ENCODE measurements around the gene ZFX.
A peak's percentile ranks its signal among the peaks of the same experiment; 100 is the strongest.
"Not testable (repeated sequence)": the region's sequence is repeated elsewhere in the genome, so short reads cannot be mapped to it uniquely, and the experiment has no call there.

The ZFX gene

DNA sequence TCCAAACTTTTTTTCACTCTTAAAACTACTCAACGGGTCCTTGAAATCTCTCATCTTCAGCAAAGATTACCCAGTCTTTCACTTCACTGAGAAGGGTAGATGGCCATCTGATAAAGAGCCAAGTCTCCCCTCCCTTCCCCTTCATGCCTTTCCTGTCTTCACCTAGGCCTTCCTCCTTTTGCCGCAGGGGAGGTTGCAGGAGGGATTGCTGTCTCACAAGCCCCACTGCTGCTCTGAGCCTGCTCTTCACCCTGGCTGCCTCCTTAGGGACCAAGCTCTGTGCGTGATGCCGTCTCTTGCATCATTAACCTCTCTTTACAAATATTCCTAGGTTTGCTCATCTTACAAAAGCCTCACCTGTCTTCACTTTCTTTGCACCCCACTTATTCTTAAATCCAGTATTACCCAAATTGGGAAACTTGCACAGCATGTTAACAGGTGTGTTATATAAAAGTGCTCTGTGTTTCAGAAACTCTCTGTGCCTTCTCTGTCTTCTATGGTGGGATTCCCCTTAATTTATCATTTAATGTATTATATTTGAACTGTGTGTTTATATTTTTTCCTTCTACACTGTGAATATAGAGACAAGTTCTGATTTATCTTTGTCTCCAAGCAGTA lies 3.8 kb downstream of the ZFX start:
- peak; percentile 7 for DNase-seq

DNA sequence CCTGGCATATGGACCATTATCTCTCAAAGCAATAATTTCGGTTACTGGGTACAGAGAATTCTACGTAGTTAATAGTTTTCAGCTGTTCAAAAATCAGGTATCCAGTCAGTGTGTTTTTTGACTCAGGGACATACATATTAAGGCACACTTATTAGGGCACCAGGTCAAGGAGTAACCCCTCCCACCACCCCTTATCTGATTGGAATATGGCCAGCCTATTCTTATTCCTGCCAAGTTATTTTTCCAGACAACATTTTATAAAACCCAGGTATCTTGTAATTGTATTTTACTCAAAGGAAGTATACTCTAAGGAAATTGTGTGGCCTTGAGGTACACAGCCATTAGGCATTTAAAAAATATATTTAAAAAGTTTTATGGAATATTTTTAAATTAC lies 4.3 kb downstream of the ZFX start:
- no peak for DNase-seq

DNA sequence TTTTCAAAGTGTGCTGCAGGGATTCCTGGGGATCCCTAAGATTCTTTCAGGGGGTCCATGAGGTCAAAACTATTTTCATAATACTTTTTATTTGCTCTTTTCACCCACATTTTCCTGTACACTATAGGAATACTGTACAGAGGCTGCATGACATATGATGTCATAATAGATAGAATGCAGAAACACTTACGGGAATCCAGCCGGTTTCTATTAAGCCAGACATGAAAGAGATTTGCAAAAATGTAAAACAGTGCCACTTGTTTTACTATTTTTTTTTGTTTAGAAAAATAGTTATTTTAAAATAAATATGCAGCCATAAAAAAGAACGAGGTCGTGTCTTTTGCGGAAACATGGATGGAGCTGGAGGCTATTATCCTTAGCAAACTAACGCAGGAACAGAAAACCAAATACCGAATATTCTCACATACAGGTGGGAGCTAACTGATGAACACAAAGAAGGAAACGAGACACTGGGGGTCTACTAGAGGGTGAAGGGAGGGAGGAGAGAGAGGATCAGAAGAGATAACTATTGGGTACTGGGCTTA lies 5.0 kb downstream of the ZFX start:
- DNase-seq, result no peak

DNA sequence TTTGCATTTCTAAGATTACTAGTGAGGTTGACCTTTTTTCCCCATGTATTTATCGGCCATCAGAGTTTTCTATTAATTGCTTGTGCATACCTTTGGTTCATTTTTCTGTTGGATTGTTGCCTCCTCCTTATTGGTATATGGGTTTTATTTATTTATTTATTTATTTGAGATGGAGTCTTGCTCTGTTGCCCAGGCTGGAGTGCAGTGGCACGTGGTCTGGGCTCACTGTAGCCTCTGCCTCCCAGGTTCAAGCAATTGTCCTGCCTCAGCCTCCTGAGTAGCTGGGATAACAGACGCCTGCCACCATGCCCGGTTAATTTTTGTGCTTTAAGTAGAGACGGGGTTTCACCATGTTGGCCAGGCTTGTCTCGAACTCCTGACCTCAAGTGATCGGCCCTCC lies 6.2 kb downstream of the ZFX start:
- not testable (repeated sequence) for DNase-seq

DNA sequence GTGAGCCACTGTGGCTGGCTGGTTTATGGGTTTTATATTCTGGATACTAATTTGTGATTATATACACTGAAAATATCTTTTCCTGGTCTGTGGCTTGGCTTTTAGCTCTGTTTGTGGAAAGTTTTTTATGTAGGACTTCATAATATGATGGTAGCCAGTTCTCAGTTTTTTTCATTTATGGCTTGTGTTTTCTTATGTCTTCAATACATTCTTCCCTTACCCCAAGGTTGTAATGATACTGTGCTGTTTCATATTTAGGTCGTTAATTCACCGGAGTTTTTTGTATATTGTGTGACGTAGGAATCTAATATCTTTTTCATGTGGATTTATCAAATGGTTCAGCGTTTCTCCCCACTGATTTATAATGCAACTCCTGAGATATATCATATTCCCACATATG lies 6.6 kb downstream of the ZFX start:
- no peak for DNase-seq

DNA sequence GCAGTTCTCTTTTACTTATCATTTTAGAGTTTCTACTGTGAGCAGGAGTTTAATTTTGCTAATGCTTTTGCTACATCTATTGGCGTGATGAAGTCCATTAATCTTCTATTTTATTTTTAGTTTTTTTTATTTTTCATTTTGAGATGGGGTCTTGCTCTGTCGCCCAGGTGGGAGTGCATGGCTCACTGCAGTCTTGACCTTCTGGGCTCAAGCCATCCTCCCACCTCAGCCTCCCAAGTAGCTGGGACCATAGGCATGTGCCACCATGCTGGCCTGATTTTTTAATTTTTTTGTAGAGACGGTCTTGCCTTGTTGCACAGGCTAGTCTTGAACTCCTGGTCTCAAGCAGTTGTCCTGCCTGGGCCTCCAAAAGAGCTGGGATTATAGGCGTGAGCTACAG lies 9.4 kb downstream of the ZFX start:
- no peak for DNase-seq

DNA sequence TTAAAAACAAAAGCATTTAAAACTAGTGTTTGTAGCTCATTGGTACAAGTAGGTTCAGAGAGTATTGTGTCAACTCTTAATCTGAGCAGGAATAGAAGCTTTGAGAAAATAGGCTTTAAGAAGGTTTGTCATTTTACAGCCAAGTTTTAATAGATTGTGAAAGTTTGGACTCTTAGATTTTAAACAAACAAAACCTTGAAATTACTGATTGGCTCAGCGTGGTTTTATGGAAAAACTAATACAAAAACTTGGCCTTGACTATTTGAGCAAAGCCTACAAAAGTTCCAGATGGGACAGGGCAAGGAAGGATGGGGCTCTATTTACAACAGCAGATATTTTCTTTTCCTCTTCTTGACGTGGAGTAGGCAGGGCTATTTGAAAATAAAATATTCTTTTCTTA lies 16.5 kb downstream of the ZFX start:
- DNase-seq, result no peak

DNA sequence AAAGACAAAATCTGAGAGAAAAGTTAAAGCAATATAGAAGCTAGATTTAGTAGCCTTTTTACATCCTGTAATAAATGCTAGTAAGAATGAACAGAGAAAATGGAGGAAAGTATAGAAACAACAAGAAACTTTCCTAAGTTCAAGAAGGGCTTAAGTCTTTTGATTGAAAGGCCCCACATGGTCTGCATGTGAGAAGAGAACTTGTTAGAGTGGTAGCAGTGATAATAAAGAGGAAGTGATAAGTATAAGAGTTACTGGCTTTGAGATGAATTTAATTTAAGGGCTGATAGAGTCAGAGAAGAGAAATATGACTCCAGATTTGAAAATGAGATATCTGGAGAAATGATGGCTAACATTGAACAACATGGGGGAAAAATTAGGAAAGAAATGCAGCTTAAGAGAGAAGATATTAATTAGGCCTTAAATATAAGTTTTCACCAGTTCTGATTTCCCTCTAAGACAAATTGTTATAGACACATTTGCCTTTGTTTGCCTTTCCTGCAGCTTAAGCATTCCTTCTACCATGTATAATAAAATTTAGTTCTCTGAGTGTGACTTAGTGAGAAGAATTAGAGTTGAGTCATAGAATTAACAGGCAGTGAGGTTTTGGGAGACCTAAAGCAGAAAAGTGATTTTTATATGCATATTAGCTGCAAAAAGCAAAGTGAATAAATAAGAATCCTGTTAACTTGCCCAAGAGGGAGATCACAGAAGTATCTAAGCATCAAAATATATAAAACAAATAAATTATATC lies 18.4 kb downstream of the ZFX start:
- no peak for DNase-seq

DNA sequence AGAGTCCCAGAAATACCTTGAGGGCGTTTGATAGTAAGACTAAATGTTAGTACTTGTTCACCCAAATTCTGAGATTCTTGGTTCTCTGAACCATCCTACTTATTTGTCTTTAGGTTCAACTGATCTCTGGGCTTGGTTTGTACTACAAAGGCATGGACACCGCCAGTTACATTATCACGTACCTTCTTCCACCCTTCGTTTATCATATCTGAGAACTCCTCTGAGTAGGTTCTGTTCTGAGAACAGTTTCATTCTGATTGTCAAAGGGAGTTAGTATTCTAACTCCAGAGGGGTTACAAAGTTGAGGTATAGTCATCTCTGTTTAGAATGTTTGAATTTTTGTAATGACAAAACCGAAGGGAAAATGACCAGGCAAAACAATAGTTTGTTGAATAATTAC lies 19.3 kb downstream of the ZFX start:
- no peak for DNase-seq

DNA sequence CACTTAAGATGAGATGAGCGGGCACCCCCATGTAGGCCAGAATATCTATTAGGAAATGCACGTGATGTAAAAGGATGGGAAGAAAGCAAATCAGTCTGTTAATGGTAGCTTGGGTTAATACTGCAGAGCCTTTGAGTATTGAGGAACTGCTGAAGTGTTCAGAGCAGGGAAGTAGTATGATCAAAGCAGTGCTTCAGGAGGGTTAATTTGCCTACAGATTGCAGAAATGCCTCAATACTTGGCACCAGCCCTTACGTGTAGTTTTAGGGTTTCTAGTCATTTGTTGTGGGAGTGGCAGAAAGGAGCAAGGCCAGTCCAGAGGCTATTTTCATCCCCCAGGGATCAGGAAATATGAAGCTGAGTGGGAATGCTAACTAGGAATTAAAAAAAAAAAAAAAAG lies 19.7 kb downstream of the ZFX start:
- no peak for DNase-seq

DNA sequence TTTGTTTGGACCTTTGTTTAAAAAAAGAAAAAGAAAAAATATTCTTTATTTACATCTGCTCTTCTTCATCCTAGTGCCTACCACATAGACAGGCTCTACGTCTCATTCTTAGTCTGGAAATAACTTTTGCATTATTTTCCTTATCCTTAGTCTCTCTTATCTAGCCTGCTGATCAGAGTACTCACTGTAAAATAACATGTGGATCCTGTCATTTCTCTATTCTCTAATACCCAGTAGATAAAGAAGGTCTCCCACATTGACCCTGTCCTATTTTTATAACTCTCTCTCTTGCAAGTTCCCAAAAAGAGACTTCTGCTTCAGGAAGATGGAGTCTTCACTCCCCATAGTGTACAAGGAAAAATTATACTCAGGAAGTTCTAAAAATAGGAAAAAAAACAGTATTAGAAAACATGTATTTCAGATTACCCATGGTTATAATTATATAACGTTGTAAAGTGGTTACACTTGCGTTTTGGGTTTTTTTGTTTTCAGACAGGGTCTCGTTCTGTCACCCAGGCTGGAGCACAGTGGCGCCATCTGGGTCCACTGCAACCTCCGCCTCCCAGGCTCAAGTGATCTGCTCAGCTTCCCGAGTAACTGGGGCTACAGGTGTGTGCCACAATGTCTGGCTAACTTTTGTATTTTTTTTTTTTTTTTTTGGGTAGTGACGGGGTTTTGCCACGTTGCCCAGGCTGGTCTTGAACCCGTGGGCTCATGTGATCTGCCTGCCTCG lies 23.8 kb downstream of the ZFX start:
- DNase-seq, result no peak

DNA sequence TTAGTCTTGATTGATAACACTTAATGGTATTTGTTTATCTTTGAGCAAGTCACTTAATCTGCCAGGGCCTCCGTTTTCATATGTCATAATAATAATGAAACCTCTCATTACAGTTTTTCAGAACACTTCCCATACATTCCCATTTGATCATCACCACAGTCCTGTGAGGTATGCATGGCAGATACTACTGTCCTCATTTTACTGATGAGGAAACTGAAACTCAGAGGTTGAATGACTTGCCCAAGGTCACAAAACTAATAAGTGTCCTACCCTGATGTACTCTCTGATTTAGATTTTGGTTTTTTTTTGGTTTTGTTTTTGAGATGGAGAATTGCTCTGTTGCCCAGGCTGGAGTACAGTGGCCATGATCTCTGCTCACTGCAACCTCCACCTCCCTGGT lies 25.7 kb downstream of the ZFX start:
- DNase-seq, result no peak

DNA sequence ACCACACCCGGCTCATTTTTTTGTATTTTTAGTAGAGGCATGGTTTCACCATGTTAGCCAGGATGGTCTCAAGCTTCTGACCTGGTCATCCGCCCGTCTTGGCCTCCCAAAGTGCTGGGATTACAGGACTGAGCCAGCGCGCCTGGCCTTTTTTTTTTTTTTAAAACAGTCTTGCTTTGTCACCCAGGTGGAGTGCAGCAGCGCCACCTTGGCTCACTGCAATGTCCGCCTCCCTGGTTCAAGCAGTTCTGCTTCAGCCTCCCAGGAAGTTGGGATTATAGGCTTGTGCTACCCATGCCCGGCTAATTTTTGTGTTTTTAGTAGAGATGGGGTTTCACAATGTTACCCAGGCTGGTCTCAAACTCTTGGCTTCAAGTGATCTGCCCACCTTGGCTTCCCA lies 28.9 kb downstream of the ZFX start:
- no peak for DNase-seq

DNA sequence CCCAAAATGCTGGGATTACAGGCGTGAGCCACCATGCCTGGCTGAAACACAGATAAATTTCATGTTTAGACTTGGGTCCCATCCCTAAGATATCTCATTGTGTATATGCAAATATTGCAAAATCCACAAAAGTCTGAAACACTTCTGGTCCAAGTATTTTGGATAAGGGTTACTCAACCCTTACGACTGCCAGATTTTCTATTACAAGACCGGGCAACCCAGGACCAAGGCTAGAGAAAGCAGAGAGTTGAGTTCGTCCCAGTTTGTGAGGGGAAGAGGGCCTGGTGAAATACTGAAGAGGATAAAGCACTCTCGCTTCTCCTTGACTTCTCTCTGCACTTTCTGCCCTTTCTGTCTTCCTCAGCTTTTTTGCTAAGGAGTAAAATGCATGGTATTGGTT lies 34.5 kb downstream of the ZFX start:
- no peak for DNase-seq

DNA sequence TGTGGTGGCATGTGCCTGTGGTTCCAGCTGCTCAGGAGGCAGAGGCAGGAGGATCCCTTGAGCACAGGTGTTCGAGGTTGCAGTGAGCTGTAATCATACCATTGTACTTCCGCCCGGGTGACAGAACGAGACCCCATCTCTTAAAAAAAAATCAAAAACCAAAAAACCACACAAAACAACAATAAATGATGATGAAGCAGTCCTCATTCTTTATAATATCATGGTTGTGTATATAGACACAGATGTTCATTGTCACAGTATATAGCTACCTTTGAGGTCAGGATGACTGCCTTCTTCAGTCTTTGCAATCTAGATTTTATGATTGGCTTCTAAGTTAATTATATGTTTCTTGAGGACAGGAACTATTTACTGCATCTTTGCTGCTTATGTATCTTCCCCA lies 37.0 kb downstream of the ZFX start:
- no peak for DNase-seq

DNA sequence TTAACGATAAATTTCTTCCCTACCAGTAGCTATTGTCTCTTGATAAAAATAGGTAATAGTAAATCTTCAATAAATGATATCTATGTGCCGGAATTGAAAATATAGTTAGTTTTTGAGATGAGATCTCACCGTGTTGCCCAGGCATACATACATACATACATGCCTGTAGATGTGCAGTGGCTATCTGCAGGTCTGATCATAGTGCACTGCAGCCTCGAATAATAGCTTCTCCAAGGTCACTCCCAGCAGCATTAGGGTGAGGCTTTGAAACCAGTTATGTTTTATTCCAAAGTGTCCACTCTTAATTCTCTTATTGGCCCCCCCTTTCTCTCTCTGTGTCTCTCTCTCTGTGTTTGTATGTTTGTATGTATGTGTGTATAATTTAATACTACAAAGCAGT lies 37.5 kb downstream of the ZFX start:
- no peak for DNase-seq

DNA sequence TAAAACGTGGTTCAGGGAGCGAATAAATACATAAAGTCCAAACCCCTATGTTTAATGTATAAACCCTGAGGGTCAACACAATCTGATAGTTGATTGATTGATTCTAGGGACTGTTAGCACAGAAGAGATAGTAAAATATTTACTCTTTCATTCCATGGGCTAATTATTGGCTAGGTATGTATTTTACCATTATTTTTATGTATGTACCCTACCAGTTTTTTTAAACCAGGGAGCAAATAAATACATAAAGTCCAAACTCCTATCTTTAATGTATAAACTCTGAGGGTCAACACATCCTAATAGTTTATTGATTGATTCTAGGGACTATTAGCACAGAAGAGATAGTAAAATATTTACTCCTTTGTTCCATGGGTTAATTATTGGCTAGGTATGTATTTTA lies 40.0 kb downstream of the ZFX start:
- no peak for DNase-seq

DNA sequence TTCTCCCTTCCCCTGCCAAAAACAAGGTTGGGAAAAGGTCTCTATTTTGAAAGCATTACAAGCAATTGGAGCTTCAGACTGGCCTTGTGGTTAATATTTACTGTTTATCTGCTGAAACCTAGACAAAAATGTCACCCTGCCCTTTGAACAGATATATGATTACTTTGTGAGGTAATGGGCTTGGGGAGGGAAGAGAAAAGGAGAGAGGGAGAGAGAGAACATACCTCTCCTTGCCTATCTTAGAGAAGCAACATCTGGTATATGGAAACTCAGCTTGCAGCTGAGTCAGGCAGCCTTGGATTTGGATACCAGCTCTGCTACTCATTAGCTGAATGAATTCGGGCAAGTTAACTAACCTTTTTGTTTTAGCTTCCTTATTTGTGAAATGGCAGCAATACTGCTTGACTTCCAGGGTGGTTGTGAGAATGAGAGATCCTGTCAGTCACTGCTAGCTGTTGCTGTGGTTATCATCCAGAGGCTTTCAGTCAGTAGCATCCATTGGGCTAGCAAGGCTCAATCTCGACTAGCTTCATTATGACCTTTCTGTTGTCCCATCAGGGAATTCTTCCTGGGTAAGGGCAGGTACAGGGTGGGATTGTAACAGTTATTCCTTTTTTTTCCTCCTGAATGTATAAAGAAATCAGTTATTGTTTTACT lies 41.1 kb downstream of the ZFX start:
- no peak for DNase-seq

DNA sequence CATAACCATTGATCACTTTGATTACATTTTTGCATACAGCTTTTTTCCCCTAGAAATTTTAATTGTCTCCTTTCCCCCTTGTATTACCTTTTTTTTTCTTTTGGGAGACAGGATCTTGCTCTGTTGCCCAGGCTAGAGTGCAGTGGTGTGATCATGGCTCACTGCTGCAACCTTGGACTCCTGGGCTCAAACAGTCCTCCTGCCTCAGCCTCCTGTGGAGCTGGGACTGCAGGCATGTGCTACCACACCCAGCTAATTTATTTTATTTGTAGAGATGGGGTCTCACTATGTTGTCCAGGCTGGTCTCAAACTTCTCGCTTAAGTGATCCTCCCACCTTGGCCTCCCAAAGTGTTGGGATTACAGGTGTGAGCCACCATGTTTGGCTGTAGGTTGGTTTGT lies 47.0 kb downstream of the ZFX start:
- no peak for DNase-seq

DNA sequence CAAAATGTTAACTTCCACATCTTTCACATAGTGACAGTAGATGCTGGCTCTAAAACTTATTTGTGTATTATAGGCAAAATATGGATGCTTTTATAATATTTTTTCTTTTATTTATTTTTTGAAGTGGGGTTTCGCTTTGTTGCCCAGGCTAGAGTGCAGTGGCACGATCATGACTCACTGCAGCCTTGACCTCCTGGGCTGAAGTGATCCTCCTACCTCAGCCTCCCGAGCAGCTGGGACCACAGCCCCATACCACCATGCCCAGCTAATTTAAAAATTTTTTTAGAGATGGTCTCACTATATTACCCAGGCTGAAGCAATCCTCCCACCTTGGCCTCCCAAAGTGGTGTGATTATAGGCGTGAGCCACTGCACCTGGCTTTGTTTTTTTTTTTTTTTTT lies 48.6 kb downstream of the ZFX start:
- DNase-seq, result no peak

DNA sequence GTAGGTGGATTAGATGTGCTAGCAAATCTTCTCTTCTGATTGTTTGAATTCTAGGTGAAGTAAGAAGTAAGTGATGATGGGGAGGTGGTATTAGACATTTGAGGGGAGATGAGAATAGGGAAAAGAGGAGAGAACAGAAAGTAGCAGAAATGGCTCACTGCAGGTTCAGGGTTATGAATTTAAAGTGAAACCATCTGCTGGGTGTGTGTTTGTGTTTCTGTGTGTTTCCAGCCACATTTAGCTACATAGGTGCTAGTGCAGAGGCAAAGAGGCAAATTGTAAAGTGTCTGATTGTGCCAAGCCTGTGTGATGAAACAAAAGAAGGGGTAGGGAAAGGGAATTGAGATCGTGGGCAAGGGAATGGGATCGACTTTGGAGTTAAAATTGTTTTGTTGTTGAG lies 50.6 kb downstream of the ZFX start:
- no peak for DNase-seq

DNA sequence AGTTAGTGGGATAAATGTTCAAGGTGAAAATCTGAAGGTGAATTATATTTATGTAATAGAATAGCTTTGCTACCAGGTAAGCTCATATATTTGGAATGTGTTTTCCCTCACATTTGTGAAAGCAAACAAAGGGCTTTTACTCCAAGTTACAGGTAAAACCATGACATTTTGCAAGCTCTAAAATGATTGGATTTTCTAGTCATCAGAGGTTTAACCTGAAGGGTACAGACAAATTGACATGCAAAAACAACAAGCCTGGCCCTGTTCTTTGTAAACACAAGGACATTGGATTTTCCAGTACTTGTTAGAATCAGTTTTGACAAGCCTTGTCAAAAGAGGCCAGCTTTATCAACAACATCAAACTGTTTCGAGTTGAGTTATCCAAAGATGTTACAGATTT lies 51.7 kb downstream of the ZFX start:
- no peak for DNase-seq

DNA sequence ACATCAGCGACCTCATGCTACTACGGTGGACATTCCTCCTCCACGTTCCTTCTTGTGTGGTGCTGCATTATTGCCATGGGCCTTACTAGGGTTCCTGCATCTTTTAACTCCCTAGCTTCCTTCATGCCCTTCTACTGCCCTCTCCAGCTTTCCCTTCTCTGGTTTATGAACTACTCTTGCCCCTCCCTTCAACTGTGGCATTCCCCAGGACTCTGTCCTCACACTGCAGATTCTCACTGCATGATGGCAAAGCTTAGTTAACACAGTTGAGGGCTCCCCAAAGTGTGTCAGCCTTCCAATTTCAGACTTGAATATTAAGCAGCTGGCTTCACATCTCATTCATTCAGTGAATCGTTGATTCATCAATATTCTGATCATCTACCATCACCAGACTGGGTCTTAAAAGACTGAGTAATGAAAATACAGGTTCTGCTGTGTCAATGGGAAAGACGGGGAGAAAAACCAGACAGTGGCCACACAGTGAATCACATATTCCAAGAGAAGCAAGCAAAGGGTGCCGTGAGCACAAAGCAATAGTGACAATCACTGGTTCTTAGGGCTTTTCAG lies 53.0 kb downstream of the ZFX start:
- no peak for DNase-seq
